OCI-LY7 (cell line): Measurements from ENCODE around the gene ADD1. TPM values are rescaled to one million over a fixed set of nuclear protein-coding genes. Genes with fewer than 3 reads are reported as not detected.

Experiments
- BruUV-seq: library from RNA; stranded (reverse); fragments of 400-500 nt; replicated peaks from 2 replicates; lab custom pipeline; 2021; lab: Mats Ljungman, UMichigan
- CTCF ChIA-PET: fragments of 300-600 bp; sonication (Branson Sonifier 250); formaldehyde crosslinking; loops from one replicate; lab custom pipeline; 2022; ENCODE audit warnings: antibody characterized with exemption; ENCODE audit not compliant: unreplicated experiment; lab: Charles Lee
- POLR2A ChIA-PET: fragments of 300-600 bp; sonication (Branson Sonifier 250); formaldehyde crosslinking; loops from one replicate; lab custom pipeline; 2022; ENCODE audit warnings: antibody characterized with exemption; lab: Charles Lee
- DNase-seq: peaks from one replicate; pipeline ENCODE4 v3.0.0-alpha.2; 2015; ENCODE audit warnings: low spot score
- H2AFZ ChIP-seq: fragments of 200-600 bp; sonication (generic), shearing (Covaris generic); 2 replicates; pipeline ENCODE4 v1.6.1; 2014; ENCODE audit warnings: mild to moderate bottlenecking, antibody characterized with exemption, low read length, moderate library complexity
- H3K27ac ChIP-seq: fragments of 200-600 bp; sonication (generic); 2 replicates; pipeline ENCODE4 v1.5.1; 2014; ENCODE audit warnings: mixed run types, low read depth, mild to moderate bottlenecking, moderate library complexity, low read length, inconsistent platforms; ENCODE audit not compliant: poor library complexity, severe bottlenecking
- H3K36me3 ChIP-seq: fragments of 200-600 bp; sonication (generic); 2 replicates; pipeline ENCODE4 v1.6.1; 2014; ENCODE audit warnings: mild to moderate bottlenecking, antibody characterized with exemption, low read length, moderate library complexity, mixed read lengths; ENCODE audit not compliant: insufficient read depth
- H3K4me1 ChIP-seq: fragments of 200-600 bp; sonication (generic); 2 replicates; pipeline ENCODE4 v1.5.1; 2014; ENCODE audit warnings: mild to moderate bottlenecking, low read length; ENCODE audit not compliant: insufficient read depth, poor library complexity, severe bottlenecking
- H3K4me2 ChIP-seq: fragments of 200-600 bp; sonication (generic); 2 replicates; pipeline ENCODE4 v1.6.1; 2014; ENCODE audit warnings: mild to moderate bottlenecking, low read length
- H3K4me3 ChIP-seq: fragments of 200-600 bp; sonication (generic); 2 replicates; pipeline ENCODE4 v1.5.1; 2014; ENCODE audit warnings: mild to moderate bottlenecking, low read depth, low read length; ENCODE audit not compliant: poor library complexity, severe bottlenecking
- H3K79me2 ChIP-seq: fragments of 200-600 bp; sonication (generic); 2 replicates; pipeline ENCODE4 v1.6.1; 2016; ENCODE audit warnings: low read depth, mild to moderate bottlenecking, low read length, moderate library complexity, mixed read lengths; ENCODE audit not compliant: insufficient read depth
- H3K9me2 ChIP-seq: fragments of 200-600 bp; sonication (generic); 2 replicates; pipeline ENCODE4 v1.6.1; 2016; ENCODE audit warnings: mild to moderate bottlenecking, low read length, mixed read lengths; ENCODE audit not compliant: insufficient read depth
- H3K9me3 ChIP-seq: fragments of 200-600 bp; sonication (generic); 2 replicates; pipeline ENCODE4 v1.6.1; 2014; ENCODE audit warnings: mild to moderate bottlenecking, mixed run types, low read length, mixed read lengths
- H4K20me1 ChIP-seq: fragments of 200-600 bp; sonication (generic); 2 replicates; pipeline ENCODE4 v1.6.1; 2014; ENCODE audit warnings: mild to moderate bottlenecking, antibody characterized with exemption, low read length, moderate library complexity, mixed read lengths; ENCODE audit not compliant: insufficient read depth
- CTCF ChIP-seq: fragments of 200-600 bp; sonication (generic); conservative IDR thresholded peaks from 2 replicates; pipeline ENCODE4 v1.5.1; 2014; ENCODE audit warnings: mild to moderate bottlenecking, antibody characterized with exemption, low read length, moderate library complexity, mixed read lengths
- EZH2phosphoT487 ChIP-seq: fragments of 200-600 bp; sonication (generic); IDR thresholded peaks from 2 replicates; pipeline ENCODE4 v1.6.1; 2018; ENCODE audit warnings: low read depth, borderline replicate concordance, mild to moderate bottlenecking, mixed run types, antibody characterized with exemption, low read length, moderate library complexity, mixed read lengths
- intact Hi-C: fragments of 100-400 bp; cut with micrococcal nuclease; formaldehyde crosslinking; loops from one replicate; pipeline ENCODE4 v1.10.0; 2022; ENCODE audit not compliant: unreplicated experiment
- total RNA-seq, 2 experiments: library from RNA; depleted of rRNA in 1 of 2; stranded (reverse); fragments of >200 nt in 1 of 2; shearing (Covaris generic) in 1 of 2; gene quantifications; 2 replicates each; pipeline ENCODE4 v1.2.3, GENCODE V29; 2014 to 2022

ADD1 gene
- total RNA-seq, 2 experiments from 2014 or later = 85.3 to 108 TPM

- no peaks in the 10 kb centered on the region for H4K20me1 ChIP-seq
- no peaks in the 10 kb centered on the region for H3K79me2 ChIP-seq
- DNase-seq = no peak
- intact Hi-C loops = no loop called here
- H3K27ac ChIP-seq = no peak overlapping the region
- no peak overlapping the region for H2AFZ ChIP-seq
- H3K4me1 ChIP-seq = peaks cover 9% of the 10 kb centered on the region
- H3K4me2 ChIP-seq = no peak overlapping the region
- H3K4me3 ChIP-seq = no peak overlapping the region
- no peaks in the 10 kb centered on the region for H3K9me2 ChIP-seq
- no peaks in the 10 kb centered on the region for H3K9me3 ChIP-seq
- peaks cover 96% of the 10 kb centered on the region for H3K36me3 ChIP-seq
- CTCF ChIA-PET = no interaction called here
- POLR2A ChIA-PET = no interaction called here
- no TSS peak for BruUV-seq
- TF ChIP-seq EZH2phosphoT487 (no peak), CTCF (no peak)
Measured at GRCh38 chr4:2942037-2942531, 98.4 kb downstream of the ADD1 start.

GRCh38 chr4:2942532-2943363 lies 99.1 kb downstream of the ADD1 start:
- CTCF ChIA-PET = interaction anchor here (0.6 kb wide), 1 partner anchor 13 kb away, joined by 3 read pairs; no protein-coding TSS in a partner anchor

More at GRCh38 chr4:2942532-2943363, 99.1 kb downstream of the ADD1 start:
- Histone ChIP-seq H3K27ac (no peak overlapping the region), H3K4me1 (peaks cover 2% of the 10 kb centered on the region), H2AFZ (no peak overlapping the region), H3K79me2 (no peaks in the 10 kb centered on the region), H3K9me3 (no peaks in the 10 kb centered on the region), H3K4me2 (no peak overlapping the region), H4K20me1 (no peaks in the 10 kb centered on the region), H3K36me3 (peaks cover 96% of the 10 kb centered on the region), H3K9me2 (no peaks in the 10 kb centered on the region), H3K4me3 (no peak overlapping the region)
- intact Hi-C loops = no loop called here
- TF ChIP-seq EZH2phosphoT487 (no peak), CTCF (no peak)
- no peak for DNase-seq
- BruUV-seq = no TSS peak
- POLR2A ChIA-PET = no interaction called here
